HG03558 (cell line): Measurements from ENCODE around the gene UBE2D2.

Experiments used
- ATAC-seq: cut with Tn5 transposase; IDR thresholded peaks from one replicate; pipeline ENCODE4 v1.9.1; 2021; ENCODE audit warnings: moderate number of reproducible peaks; ENCODE audit not compliant: unreplicated experiment; ENCODE audit errors: extremely low read depth

The UBE2D2 gene

DNA sequence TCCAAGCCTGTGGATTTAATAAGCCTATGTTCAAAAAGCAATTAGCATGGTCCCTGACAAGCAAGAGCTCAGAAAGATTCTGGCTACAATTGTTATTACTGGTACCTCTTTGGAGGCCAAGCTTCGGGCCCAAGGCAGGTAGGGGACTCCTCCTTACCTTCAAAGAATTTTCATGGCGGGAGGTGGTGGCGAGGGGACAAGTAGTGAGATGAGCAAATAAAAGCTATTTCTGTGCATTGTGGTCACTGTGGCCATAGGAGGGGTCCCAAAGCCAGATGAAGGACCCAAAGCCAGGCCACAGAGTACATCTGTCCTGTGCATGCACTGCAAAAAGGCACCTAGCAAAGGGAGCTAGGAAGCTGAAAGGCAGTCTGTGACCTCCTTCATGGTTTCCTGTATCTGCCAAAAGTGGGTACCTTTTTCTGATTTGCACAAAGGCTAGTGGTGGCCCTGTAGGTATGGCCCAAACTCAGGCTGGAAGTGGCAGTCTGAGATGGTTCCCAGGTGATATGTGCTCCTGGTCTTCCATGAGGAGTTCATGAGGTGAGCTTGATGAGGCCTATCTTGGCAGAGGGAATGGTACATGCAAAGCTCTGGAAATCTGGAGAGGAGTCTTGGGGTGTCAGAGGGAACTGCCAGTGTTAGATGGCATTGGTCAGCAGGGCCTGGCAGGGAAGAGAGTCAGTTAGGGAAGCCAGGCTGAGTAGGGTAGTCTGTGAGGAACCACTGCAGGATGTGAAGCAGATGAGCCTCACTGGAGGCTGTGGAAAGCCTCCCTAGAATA lies 83.7 kb downstream of the UBE2D2 start:
- no peak for ATAC-seq

DNA sequence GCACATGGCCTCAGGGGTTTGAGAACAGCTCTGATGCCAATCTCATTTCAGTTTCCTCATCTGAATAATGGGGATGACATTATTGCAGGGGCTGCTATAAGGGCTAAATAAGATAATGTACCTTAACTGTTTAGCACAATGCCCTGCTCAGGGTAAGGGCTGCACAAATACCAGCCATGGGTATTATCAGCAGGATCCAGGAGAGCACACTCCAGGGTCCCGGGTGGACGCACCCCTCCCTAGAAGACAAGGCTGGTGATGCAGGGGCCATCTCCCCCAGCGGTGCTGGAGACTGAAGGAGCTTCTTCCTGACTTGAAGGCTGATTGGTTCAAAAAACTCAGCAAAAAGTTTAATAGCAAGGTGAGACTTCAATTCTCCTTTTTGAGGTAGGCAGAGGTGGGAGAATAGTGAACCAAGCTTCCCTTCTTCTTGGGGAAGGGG lies 84.3 kb downstream of the UBE2D2 start:
- no peak for ATAC-seq

- no peak for ATAC-seq
Observed at GRCh38 chr5:139646111-139646510, 85.0 kb downstream of the UBE2D2 start.

DNA sequence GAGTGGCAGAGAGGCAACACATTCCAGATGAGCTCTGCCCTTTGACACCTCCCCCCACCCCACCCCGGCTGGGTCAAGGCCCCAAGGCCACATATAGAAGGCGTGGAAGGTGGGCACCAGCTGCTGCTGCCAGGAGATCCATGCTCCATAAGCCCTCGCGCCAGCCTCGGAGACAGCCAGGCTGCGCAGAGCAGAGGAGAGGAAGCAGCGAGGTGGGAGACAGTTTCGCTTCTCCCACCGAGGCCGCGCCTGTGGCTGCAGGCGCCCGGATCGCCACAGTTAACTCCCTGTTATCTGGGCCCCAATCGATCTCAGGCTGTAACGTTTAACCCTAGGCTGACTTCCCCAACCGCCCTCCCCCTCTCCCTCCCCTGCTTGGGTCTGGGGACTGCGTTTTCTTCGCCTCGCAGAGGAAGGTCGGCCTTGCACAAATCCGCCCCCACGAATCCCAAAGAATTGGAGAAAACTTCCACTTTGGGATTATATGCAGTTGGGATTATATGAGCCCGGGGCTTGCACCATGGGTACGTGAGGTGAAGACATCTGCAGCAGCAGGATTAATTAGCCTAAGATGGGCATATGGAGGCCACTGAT lies 85.9 kb downstream of the UBE2D2 start:
- no peak for ATAC-seq

DNA sequence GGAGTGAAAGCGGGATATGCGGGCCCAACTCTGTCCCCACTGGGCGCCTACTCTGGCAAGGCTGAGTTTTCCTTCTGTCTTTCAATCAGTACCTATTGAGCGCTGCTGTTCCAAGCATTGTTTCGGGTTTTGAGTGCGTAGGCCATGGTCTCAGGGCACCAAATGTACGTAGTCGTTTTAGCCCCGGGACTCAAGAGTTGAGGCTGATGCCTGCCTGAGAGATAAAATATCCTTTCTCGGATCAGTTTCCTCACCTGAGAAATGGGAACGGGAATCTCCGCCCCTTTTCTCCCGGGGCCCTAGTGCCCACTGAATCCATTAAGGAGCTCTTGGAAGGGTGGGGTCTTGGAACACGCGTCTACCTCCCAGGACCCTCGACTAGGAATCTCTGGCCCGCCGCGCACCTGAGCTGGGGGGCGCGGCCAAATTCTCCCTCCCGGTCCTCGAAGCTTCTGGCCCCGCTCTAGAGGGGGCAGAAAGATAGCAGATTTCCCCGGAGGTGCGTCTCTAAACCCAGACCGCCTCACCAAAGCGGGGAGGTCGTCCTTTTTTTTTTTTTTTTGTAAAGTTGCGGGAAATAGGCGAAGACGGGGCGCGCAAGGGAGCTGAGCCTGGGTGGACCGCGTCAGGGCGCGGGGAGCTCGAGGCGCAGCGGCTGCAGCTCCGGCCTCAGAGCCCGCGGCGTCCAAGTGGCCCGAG lies 86.5 kb downstream of the UBE2D2 start:
- ATAC-seq: no peak

- ATAC-seq: no peak
Observed at GRCh38 chr5:139648205-139649081, 87.3 kb downstream of the UBE2D2 start, which contains the start of gene CXXC5. CXXC5 (plus strand) TSS chr5:139648349; CDS start chr5:139680524, 32,175 bp downstream.

DNA sequence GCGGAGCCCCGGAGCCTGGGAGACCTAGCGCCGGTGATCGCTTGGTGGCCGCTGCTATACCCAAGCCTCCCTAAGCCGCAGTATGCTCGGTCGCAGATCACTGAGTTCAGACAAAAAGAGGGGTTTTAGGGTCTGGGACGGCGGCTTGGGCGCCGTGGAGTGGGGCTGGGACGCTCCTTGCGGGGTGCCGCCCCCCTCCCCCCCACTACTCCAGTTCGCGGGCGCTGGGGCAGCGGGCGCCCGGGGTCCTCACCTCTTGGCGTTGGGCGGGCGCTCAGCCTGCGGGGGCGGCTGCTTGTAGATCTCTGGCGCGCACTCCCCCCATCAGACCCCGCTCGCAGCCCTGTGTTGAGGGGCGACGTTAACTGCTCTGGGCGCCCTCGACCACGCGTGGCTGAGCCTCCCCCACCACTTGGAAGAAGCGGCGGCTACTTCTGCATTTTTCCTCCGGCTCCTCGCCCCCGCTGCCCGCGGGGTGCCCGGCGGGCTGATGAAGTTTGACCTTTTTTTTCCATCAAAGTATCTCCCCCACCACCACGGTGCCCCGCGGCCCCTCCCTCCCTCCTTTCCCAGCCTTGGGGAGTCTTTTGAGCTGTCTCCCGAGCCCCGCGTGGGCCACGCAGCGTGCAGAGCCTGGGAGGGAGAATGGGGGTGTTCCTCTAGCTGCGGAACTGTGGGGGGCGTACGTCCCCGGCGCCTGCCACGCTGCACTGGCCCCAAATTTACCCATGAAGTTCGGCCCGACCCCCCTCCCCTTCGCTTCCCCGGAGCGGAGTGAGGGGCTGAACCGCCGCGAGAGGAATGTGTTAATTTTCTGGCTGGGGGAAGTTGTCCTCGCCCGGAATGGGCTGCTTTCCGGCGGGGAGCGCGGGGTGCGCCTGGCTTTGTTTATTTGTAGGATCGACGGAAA lies 88.2 kb downstream of the UBE2D2 start:
- ATAC-seq: no peak

DNA sequence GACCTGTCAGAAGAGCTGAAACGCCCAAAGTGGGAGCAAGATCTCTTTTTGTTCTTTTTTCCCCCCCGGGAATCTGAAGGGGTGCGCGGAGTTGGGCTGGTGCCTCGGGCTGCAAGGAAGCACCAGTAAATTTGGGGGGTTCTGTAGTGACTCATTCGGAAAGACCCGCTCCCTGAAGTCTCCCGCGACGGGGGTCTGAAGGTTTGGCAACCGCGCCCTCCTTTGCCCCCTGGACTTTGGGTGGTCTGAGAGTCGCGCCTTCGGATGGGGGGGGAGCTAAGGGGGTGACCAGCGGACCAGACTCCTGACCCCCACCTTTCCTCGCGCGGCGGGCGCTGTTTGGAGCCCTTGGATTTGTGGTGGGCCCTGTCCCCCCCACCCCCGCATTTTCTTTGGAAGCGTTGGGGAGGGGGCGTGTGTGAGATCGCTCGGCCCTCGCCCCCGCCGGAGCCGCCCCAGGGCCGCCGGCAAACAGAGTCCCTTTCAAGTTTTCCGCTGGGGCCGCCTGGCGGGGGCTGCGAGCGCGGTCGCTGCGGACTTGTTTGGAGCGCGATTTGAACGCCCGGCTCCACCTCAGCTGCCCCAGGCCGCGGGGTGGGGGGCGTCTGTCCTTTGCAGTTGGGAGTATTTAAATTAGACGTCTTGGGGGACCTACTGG lies 89.0 kb downstream of the UBE2D2 start:
- no peak for ATAC-seq

- ATAC-seq: no peak
Observed at GRCh38 chr5:139650689-139651042, 89.5 kb downstream of the UBE2D2 start.

- no peak for ATAC-seq
Observed at GRCh38 chr5:139651043-139651834, 90.1 kb downstream of the UBE2D2 start.

DNA sequence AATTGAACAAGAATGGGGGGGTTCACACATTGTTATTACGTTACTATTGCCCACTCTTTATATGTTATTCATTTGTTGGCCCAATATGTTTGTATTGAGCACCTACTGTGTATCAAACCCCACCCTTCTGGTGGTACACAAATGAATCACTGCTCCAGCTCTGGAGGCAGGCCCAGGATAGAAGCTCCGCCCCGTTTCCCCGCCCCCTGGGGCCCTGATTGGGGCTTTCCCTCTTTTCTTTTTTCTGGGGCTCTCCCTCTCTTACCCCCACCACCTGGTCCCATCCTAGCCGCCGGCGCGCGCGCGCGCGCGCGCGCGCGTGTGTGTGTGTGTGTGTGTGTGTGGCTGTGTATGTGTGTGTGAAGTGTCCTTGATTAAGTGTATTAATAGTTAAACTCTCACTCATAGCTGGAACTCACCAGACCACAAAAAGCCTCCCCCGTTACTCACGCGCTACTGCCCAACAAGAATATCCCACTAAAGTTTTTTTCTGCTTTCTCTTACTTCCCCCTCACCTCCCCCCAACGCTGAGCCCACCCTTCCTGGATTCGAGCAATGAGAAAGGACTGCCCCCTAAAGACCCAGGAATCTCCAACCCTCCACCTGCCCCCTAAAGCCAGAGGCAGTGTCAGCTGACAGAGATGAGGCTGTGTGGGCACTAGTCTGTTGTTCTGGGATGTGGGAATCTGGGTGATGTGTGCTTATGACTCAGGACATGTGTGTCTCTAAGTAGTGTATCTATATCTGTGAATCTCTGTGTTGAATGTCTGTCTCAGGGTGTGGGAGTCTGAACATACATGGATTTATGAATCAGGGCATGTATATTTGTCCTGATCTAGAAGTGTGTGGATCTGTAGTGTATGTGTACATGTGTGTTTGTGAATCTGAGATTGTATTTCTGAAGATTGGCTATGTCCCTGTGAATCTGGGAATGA lies 91.0 kb downstream of the UBE2D2 start:
- ATAC-seq: no peak

DNA sequence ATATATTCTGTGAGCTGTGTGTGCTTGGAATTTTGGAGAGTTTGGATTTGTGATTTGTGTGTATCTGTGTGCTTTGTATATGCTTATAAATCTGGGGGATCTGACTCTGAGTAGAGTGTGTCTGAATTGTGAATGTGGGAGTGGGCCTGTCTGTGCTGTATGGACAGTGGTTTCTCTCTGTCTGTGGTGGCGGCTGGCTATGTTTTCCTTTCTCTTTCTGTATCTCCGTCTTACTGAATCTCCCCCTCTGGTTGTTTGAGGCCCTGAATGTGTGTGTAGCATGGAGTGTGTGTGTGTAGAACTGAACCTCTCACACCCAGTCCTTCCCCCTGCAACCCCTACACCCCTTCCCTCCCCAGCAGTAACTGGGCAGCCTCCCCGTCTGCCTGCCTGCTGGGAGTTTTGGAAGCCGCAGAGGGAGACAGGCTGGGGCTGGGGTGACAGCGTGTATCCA lies 91.7 kb downstream of the UBE2D2 start:
- ATAC-seq: no peak

DNA sequence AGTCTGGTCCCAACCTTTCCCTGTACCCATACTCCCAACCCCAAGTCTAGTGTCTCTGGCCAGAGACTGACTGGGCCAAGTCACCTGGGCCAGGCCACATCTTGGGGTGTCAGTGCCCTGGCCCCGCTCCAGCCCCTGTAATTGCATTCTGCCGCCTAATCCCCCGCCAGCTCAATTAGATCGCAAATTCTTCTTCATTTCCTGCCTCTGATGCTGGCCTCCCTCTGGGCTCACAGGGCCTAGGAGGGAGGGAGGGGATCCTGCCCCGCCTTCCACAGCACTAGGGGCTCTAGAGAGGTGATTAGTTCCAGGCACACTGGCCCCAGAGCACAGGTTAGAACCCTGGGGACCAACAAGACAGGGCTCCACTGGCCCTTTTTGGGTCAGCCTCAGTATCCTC lies 92.5 kb downstream of the UBE2D2 start:
- ATAC-seq: no peak

- ATAC-seq: no peak
Observed at GRCh38 chr5:139654464-139654863, 93.3 kb downstream of the UBE2D2 start.

GRCh38 chr5:139654871-139655491 lies 93.8 kb downstream of the UBE2D2 start:
- no peak for ATAC-seq

DNA sequence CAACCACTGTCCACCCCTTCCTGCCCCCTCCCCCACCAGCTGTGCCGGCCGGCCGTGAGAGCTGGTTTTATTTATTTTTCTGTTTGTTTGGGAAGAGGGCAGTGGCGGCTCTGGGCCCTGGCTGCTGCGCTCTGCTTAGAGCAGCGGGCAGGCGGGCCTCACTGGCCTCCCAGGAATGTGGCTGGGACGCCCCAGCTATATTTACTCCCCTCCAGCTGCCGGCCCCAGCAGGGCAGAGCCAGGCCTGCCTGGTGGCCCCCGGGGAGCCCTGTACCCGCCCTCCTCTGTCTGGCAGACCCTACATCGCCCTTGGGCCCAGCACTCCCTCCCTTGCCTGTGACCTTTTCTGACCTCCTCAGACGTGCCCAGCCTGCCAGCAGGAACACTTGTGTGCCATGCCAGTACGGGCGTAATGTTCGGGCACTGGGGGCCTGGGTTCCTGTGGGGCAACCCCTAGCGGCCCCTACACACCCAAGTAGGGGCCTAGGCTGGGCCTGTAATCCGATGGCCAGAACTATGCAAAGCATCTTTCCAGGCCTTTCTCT lies 94.7 kb downstream of the UBE2D2 start:
- ATAC-seq: no peak
